NCI-H128 (cell line): Measurements from ENCODE around the gene RAI2.

ENCODE experiments used
- DNase-seq: peaks from one replicate; lab custom pipeline; 2025; ENCODE audit not compliant: unreplicated experiment; lab: John Stamatoyannopoulos, UW

RAI2 gene

DNA sequence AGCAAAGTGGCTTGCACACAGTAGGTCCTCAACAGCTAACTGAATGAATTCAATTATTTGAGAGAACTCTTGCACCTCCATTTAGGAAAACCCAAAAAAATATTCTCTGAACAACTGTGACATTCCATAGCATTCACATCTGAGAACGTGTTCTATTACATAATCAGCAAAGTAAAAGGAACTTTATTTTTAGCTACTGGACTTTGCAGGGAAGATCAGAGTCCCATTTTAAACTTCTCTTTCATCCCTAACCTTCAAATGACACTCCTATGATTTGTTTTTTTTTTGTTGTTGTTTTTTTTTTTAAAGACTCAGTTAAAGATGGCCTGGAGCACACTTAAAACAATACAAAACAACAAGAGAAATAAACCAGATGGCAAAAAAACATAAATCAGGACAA lies 30.9 kb downstream of the RAI2 start:
- DNase-seq = no peak

DNA sequence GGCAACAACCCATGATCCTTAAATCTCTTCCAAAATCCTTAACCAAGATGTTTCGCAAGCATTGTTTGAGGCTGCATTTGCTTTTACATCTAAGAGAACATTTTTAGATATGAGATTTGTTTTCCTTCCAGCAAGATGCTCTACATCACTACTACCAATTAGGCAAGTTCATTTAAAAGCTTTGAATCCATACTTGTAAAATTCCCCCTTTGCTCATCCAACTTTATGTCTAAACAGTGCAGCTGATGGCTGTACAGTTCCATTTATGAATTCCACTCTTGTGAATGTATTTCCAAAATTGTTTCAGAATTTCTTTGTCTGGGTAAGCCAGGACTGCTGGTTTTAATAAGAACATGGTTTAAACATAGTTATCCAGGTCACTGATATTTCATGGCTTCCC lies 31.5 kb downstream of the RAI2 start:
- no peak for DNase-seq

- no peak for DNase-seq
Measured at GRCh38 chrX:17828171-17828570, 32.9 kb downstream of the RAI2 start.

DNA sequence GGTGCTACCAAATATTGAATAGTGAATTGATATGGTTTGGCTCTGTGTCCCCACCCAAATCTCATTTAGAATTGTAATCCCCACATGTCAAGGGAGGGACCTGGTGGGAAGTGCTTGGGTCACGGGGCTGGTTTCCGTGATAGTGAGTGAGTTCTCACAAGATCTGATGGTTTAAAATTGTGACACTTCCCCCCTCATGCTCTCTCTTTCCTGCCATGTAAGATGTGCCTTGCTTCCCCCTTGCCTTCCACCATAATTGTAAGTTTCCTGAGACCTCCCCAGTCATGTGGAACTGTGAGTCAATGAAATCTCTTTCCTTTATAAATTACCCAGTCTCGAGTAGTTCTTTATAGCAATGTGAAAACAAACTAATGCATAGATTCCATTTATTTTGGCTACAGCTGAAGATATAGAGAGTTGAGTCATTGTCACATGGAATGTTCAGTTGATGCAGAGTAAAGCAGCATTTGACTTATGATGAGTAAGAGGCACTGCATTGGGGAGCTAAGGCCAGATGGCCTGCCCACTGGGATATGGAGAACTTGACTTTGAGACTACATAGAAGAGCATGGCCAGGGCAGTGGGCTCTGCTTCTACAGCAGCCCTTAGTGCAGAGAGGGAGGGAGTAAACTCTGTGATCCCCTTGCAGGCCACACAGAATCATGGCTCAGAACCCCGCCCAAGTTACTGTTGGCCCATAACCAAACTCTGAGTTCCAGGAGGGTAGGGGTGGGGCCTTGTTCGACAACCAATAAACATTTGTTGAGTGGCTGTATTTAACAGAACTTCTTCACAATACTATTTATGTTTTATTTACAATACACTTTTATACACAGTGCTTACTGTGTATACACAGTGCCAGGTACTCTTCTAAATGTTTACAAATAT lies 34.2 kb downstream of the RAI2 start:
- no peak for DNase-seq

- no peak for DNase-seq
Measured at GRCh38 chrX:17824980-17825379, 36.1 kb downstream of the RAI2 start.

- DNase-seq = no peak
Measured at GRCh38 chrX:17822351-17822750, 38.7 kb downstream of the RAI2 start.

GRCh38 chrX:17820100-17820499 lies 41.0 kb downstream of the RAI2 start:
- DNase-seq = no peak

GRCh38 chrX:17818726-17819125 lies 42.4 kb downstream of the RAI2 start:
- DNase-seq = no peak

DNA sequence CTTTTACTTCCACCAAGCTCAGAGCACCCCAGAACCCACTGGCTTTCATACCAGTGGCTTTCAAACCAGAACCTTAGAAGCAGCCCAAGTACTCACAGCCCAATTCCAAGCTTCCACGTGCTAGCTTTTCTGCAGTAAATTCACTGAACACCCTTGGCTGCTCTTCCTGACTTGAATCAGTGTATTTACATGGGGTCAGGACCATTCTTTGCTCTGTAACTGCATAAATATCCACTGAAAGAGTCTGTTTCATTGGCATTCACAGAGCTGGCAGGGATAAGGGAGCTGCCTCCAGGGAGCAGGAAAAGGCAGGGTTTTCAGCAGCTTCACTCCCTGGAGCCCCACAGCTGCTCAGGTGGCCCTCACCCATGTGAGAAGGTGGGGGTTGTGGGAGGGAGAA lies 43.8 kb downstream of the RAI2 start:
- DNase-seq = no peak

DNA sequence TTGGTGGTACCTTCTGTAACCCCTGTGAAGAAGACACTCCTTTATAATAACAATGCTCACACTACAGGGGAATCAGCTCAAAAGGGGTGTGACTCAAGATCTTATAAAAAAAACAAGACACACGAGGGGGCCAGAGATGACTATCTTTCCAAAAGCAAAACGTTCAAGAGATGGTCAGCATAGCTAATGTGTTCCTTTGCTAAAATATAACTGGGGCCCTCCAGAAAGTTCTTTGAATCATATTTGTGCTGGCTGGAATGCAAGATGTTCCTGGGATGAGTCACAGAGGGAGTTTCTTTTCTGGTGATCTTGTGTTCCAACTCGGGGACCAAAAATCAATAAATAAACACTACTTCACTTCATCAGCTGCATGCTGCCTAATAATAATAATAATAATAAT lies 46.5 kb downstream of the RAI2 start:
- no peak for DNase-seq

DNA sequence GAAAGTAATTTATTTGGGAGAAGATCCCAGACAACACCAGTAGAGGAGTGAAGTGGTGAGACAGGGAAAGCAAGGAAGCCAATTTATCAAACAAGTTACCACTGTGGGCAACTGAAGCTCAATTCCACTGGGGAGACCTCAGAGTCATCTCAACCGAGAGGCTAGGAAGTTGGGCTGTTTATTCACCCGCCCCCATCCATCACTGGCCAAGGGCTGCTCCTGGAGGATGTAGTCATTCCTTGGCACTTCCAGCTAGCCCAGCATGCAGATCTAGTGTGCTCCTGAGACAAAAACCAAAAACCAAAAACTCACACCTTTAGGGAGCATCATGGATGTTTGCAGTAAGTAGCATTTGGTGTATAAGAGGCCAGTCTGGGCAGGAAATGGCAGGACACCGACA lies 47.0 kb downstream of the RAI2 start:
- DNase-seq = no peak

GRCh38 chrX:17813277-17813676 lies 47.8 kb downstream of the RAI2 start:
- no peak for DNase-seq

GRCh38 chrX:17812763-17813162 lies 48.3 kb downstream of the RAI2 start:
- no peak for DNase-seq

DNA sequence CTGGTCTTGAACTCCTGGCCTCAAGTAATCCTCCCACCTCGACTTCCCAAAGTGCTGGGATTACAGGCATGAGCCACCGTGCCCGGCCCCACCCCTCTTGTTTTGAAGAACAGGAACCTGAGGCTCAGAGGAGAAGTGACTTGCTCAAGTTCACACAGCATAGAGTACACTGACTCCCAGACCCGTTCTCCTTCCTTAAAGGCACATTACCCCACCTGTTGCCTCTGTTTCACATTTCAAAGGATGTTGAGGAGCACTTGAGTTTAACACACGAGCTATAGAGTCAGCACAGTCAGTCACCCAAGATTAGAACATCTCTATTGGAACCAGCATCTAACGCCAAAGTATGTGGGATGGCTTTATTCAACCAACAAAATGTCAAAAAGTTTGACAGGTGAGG lies 51.1 kb downstream of the RAI2 start:
- DNase-seq = no peak

GRCh38 chrX:17809273-17809672 lies 51.8 kb downstream of the RAI2 start:
- no peak for DNase-seq

DNA sequence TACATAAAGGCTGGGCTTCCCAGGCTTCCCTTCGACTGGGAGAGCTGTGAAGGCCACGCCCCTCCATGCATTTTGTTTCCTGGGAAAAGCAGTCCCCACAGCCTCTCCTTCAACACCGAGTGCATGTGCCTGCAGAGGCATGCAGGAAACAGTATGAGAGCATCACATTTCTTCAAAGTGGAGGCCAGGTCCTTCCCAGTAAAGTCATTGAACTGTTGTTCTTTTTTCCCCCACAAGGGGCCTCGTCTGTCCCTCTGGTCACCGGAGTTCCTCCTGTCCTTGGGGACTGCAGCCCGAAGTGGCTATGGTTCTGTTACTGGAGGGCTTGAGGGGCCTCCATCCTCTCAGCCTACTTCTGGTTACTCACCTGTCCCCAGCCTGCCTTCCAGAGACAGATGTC lies 56.0 kb downstream of the RAI2 start:
- DNase-seq = no peak

DNA sequence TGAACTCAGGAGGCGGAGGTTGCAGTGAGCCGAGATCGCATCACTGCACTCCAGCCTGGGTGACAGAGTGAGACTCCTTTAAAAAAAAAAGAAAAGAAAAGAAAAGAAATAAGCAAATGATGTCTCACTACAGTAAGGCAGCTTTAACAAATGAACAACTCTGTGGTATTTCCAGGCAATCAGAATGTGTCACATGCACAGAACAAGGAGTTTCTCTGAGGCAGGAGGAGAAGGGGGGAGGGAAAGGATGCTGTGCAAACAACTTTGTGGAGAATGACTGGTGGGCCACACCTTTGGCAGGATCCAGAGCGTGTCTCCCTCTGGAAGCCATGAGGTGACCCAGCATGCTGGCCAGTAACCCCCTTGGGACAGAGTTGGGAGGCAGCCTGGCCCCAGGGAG lies 57.6 kb downstream of the RAI2 start:
- DNase-seq = no peak

DNA sequence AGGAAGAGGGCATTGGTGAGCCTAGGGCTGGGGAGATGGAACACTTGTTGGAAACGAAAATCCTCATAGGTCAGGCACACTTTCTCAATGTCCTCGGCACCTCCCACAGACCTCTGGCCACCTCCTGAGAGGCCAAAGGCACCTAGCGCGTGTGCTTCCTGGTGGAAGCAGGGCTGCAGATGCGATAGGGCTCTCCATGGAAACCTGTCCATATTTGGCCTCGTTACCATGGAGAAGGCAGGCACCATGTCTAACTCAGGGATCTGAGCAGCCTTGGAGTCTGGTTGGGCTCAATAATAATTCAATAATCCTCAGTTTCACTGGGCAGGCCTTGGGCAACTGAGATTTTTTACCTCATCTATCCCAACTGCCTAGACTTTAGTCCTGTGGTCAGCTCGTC lies 58.3 kb downstream of the RAI2 start:
- DNase-seq = no peak

GRCh38 chrX:17801431-17801830 lies 59.7 kb downstream of the RAI2 start:
- DNase-seq = no peak

- no peak for DNase-seq
Measured at GRCh38 chrX:17798921-17799320, 62.2 kb downstream of the RAI2 start.

- no peak for DNase-seq
Measured at GRCh38 chrX:17792826-17793225, 68.3 kb downstream of the RAI2 start.

- no peak for DNase-seq
Measured at GRCh38 chrX:17788956-17789562, 72.0 kb downstream of the RAI2 start.

DNA sequence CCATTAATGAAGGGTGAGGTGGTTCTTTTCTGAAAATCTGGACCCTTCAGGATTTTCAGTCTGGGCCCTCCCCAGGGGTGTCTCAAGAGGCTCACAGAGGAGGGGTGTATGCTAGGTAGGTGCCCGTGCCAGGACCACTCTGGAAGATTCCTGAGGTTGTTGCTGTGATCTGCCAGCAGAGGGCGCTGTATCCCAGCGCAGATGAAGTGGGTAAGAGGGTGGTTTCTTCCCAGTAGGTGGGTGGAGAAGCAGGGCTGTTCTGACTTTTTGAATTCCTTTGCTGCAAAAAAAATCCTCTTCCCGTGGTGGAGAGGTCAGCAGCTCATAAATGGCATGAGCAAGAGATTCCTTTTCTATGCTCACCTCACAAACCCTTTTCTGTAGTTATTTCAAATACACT lies 72.7 kb downstream of the RAI2 start:
- peak; percentile 13 for DNase-seq
